ENCODE data around the gene C16orf92.
"Not testable (repeated sequence)": the region's sequence is repeated elsewhere in the genome, so short reads cannot be mapped to it uniquely, and the experiment has no call there.

C16orf92 gene

DNA sequence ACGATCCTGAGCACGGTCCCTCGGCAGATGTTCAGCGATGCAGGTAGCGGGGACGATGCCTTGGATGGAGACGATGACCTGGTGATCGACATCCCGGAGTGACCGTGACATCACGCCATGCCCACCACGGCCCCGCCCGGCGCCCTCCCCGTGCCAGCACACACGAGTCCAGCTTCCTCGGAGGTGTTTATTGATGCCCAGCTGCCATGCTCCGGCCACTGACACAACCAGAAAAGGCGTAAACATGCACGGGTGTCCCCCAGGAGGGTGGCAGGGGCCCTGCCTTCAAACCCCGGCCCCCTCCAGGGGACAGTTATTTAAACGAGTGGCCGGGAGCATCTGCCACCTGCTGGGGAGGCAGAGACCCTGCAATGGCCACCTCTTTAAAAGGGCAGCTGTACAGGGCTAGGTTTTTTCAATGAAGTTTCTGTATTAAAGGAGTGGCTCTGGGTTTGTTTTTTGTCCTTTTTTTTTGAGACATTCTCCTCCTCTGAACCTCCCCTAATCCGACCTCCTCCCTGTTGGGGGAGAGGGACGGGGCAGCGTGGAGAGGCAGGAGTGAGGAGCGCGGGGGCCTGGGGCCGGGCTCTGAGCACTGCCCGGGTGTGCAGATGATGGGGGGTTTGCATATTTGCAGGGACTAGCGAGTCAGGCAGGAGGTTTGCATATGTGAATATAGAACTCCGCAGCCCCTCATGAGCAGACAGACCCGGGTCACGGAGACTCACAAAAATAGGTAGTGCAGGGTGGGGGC lies 17.5 kb upstream of the C16orf92 start:
- no peak for DNase-seq

DNA sequence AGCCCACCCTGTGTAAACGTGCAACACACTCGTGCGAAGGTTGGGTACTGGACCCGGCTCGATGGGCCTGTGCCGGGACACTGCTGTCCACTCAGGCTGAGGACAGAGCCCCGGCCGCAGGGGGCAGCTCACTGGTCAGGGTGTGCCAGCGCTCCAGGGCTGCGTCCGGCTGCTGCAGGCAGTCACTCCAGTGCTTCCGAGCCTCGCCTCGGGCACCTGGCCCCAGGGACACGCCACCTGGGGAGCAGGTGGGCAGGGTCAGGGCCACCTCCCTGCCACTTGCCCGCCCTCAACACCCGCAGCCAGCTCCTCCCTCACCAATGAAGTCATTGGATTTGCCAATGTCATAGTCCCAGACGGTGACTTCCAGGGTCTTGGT lies 16.9 kb upstream of the C16orf92 start:
- no peak for DNase-seq

DNA sequence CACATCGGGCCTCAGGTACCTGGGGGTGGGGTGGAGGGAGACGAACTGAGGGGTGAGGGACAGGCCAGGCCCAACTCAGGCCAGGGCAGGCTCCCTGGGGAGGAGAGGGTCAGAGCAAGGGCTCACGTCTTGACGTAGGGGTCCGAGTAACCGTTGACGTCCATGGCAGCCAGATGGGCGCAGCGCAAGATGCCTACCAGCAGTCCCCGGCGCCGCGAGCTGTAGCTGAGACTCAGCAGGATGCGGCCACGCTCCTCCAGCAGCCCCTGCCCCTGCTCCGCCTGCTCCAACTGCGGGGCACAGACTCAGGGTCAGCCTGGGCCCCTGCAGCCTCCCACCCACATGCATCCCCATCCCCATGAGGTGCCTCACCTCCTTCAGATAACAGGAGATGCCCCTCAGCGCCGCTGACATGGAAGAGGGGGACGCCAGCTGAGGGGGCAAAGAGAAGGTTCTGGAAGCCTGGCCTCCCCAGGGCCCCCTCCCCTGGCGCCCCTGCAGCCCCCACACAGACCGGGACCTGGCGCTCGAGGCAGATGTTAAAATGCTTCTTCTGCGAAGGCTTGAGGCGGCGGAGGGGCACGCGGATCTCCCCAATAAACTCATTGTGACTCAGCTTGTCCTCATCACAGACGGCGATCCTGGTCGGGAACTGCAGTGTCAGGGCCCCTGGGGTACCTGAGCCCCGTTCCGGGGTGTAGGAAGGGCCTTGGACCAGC lies 16.2 kb upstream of the C16orf92 start:
- DNase-seq = no peak

- DNase-seq = no peak
Measured at GRCh38 chr16:30007378-30007895, 15.6 kb upstream of the C16orf92 start.

- DNase-seq = no peak
Measured at GRCh38 chr16:30009085-30009862, 13.7 kb upstream of the C16orf92 start.

DNA sequence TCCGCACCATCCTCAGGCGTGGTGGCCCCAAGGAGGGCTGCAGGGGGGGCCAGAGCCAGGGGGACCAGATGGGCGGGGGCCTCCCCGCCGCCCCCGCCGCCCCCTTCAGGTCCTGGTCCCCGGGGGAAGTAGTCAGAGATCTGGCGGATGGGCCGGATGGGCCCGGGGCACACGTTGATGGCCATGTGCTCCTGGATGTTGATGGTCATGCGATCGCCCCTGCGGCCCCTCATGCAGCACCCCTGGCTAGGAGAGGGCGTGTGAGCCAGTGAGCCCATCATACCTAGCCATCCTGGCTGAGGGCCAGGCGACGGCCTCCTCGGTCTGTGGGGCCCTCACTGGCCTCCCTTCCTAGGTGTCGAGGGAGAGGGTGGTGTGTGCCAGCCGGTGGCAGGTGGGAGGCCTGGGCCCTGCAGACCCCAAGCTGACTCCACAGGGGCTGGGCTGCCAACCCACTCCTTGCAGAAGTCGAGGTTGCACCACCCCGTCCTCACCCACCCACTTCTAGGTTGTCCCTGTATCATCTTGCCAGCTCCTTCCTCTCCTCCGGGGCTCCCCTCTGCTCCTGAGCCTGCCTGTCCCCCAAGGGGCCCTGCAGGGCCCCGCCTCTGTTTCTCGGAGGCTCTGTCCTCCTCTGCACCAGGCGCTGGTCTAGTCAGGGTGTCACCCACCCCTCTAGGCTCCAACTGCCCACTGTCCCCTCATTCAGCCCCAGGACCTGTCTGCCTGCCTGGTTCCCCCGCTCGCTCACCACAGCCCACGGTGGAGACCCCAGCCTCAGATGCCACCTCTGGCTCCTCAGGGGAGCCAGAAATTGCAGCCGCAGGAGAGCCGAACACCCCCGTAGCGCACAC lies 12.8 kb upstream of the C16orf92 start:
- no peak for DNase-seq

- no peak for DNase-seq
Measured at GRCh38 chr16:30010844-30011713, 11.9 kb upstream of the C16orf92 start, which contains the start of gene DOC2A. DOC2A (minus strand) TSS chr16:30011027; CDS start chr16:30010222, 805 bp downstream.

GRCh38 chr16:30011714-30012504 lies 11.1 kb upstream of the C16orf92 start:
- DNase-seq = no peak

- not testable (repeated sequence) for DNase-seq
Measured at GRCh38 chr16:30012598-30012997, 10.4 kb upstream of the C16orf92 start.

DNA sequence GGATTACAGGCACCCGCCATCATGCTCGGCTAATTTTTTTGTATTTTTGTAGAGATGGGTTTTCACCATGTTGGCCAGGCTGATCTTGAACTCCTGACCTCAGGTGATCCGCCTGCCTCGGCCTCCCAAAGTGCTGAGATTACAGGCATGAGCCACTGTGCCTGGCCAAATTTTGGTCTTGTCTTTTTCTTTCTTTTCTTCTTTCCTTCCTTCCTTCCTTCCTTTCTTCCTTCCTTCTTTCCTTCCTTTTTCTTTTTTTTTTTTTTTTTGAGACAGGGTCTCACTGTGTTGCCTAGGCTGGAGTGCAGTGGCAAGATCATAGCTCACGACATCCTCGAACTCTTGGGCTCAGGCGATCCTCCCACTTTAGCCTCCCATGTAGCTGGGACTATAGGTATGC lies 7.5 kb upstream of the C16orf92 start:
- not testable (repeated sequence) for DNase-seq

- DNase-seq = no peak
Measured at GRCh38 chr16:30016555-30017276, 6.3 kb upstream of the C16orf92 start.

- no peak for DNase-seq
Measured at GRCh38 chr16:30017277-30017656, 5.7 kb upstream of the C16orf92 start.

GRCh38 chr16:30017937-30018336 lies 5.1 kb upstream of the C16orf92 start:
- DNase-seq = not testable (repeated sequence)

DNA sequence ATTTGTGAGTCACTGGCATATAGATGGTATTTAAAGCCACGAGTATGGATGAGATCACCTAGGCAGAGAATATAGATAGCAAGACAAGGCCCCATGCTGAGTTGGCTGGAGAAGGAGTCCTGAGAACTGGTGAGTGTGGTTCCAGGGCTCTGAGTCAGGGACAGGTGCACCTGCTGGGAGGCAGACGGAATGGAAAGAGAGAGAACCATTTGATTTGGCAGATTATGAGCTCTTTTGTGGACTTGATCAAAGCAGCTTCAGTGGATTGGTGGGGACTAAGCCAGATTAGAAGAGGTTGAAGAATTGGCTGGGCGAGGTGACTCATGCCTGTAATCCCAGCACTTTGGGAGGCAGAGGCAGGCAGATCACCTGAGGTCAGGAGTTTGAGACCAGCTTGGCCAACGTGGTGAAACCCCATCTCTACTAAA lies 4.3 kb upstream of the C16orf92 start:
- DNase-seq = no peak

- DNase-seq = no peak
Measured at GRCh38 chr16:30023586-30023985, 588 bp downstream of the C16orf92 start.

GRCh38 chr16:30024451-30024850 lies 1.5 kb downstream of the C16orf92 start:
- no peak for DNase-seq

- no peak for DNase-seq
Measured at GRCh38 chr16:30025156-30025555, 2.2 kb downstream of the C16orf92 start.

DNA sequence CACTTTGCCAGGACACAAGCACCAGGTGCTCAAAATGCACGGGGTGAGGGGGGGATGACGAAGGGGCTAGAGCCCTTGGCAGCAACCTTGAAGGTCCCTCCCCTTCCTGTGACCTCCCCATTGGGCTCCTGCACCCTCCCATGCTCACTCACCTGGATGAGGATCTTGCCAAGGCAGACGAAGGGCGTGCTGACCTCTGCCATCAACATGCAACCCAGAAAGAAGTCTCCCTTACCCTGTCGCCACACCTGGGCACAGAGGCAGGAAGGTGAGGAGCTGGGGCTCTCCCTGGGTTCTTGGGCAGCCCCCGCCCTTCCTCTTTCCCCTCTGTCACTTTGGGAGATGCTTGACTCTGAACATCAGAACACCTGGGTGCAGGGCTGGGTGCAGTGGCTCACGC lies 2.6 kb downstream of the C16orf92 start:
- no peak for DNase-seq

- DNase-seq = no peak
Measured at GRCh38 chr16:30026449-30026848, 3.5 kb downstream of the C16orf92 start.
